GM13976 (cell line): ENCODE data around the gene MTHFSD.

ENCODE experiments used
- DNase-seq: peaks from one replicate; pipeline ENCODE4 v3.0.0; 2012; ENCODE audit warnings: low spot score
- CTCF ChIP-seq: IDR thresholded peaks from 2 replicates; pipeline ENCODE4 v1.5.1; 2012; ENCODE audit warnings: borderline replicate concordance, mild to moderate bottlenecking; ENCODE audit not compliant: insufficient read depth; ENCODE audit errors: extremely low read depth, missing control alignments, control extremely low read depth
- in situ Hi-C: fragments of 300-500 bp; cut with MboI; formaldehyde crosslinking; loops from one replicate; pipeline ENCODE4 v1.12.0; 2022; ENCODE audit warnings: low sequenced_read_pairs, mixed read lengths, inconsistent platforms; ENCODE audit not compliant: unreplicated experiment

Gene MTHFSD

GRCh38 chr16:86505185-86505898 is 49.7 kb downstream of the MTHFSD start:
- no peak for TF ChIP-seq CTCF
- no peak for DNase-seq
- in situ Hi-C loops, result loop anchor here (25.0 kb wide), 3 partner anchors 168 to 693 kb away; no protein-coding TSS in a partner anchor

GRCh38 chr16:86504315-86505184 is 50.5 kb downstream of the MTHFSD start:
- in situ Hi-C loops, result loop anchor here (25.0 kb wide), 3 partner anchors 167 to 692 kb away; no protein-coding TSS in a partner anchor
- no peak for TF ChIP-seq CTCF
- no peak for DNase-seq

DNA sequence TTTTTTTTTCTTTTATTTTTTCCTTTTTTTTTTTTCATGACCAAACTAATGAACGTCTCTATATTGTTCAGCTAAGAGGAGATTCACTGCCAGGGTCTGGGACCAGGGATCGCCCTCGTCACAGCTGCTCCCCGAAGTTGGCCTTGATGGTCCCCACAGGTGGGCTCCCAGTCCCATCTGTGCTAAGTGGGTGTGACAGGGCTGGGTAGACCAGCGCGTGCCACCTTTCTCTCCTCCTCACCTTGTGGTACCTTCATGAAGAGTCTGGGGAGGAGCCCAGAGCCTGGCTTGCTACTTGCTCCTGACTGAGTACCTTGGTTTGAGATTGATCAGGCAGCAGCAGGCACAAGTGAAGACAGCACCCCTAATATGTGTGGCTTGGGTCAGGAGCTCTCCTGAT is 51.2 kb downstream of the MTHFSD start:
- TF ChIP-seq CTCF, result no peak
- no peak for DNase-seq
- in situ Hi-C loops, result loop anchor here (25.0 kb wide), 3 partner anchors 167 to 692 kb away; no protein-coding TSS in a partner anchor

- DNase-seq, result no peak
- no peak for TF ChIP-seq CTCF
- in situ Hi-C loops, result loop anchor here (25.0 kb wide), 3 partner anchors 166 to 691 kb away; no protein-coding TSS in a partner anchor
Measured at GRCh38 chr16:86502856-86503748, 51.9 kb downstream of the MTHFSD start.

GRCh38 chr16:86501989-86502855 is 52.8 kb downstream of the MTHFSD start:
- in situ Hi-C loops, result loop anchor here (25.0 kb wide), 3 partner anchors 165 to 690 kb away; no protein-coding TSS in a partner anchor
- TF ChIP-seq CTCF, result no peak
- DNase-seq, result no peak
